HepG2 (cell line): ENCODE measurements around the gene IPO9. TPM values are rescaled to one million over a fixed set of nuclear protein-coding genes. Genes with fewer than 3 reads are reported as not detected.

ENCODE experiments used
- HNRNPH1 ChIP-seq: fragments of 200-400 bp; formaldehyde crosslinking; optimal IDR thresholded peaks from 2 replicates; pipeline ENCODE3; 2017; ENCODE audit warnings: mild to moderate bottlenecking, low read depth, low read length
- LCORL ChIP-seq, 2 experiments: fragments of 450-650 bp in 1 of 2; sonication (generic) in 1 of 2; formaldehyde crosslinking in 1 of 2; IDR thresholded peaks; 2 replicates each; pipeline versions ENCODE4 v1.5.0 to v1.6.1; 2017 to 2020; ENCODE audit warnings: antibody characterized with exemption in 1 of 2, missing genetic modification reagents in 1 of 2
- PLRG1 ChIP-seq: fragments of 450-650 bp; conservative IDR thresholded peaks from 2 replicates; pipeline ENCODE4 v1.6.1; 2016
- RFXAP ChIP-seq: sonication (generic); formaldehyde crosslinking; IDR thresholded peaks from 2 replicates; pipeline ENCODE4 v1.4.0; 2020; ENCODE audit warnings: missing genetic modification reagents, borderline replicate concordance
- ZC3H4 ChIP-seq: sonication (generic); formaldehyde crosslinking; IDR thresholded peaks from 2 replicates; pipeline ENCODE4 v1.4.0; 2020; ENCODE audit warnings: missing genetic modification reagents, borderline replicate concordance
- ZNF136 ChIP-seq: sonication (generic); formaldehyde crosslinking; IDR thresholded peaks from 2 replicates; pipeline ENCODE4 v1.8.1; 2022; ENCODE audit warnings: low read depth, mild to moderate bottlenecking, moderate library complexity, missing genetic modification reagents
- ZNF562 ChIP-seq: sonication (generic); formaldehyde crosslinking; IDR thresholded peaks from 2 replicates; pipeline ENCODE4 v1.8.0; 2022; ENCODE audit warnings: missing genetic modification reagents, borderline replicate concordance
- polyA plus RNA-seq, 8 experiments: library from polyadenylated mRNA; depleted of rRNA in 3 of 8; stranded (reverse) in 7 of 8; unstranded in 1 of 8; fragments of >200 nt; fragmentation: Illumina TruSeq in 4 of 8; extraction: Trizol in 4 of 8; gene quantifications; 2 replicates each; pipeline versions ENCODE4 v1.2.1 to v1.2.3, GENCODE V29; 2011 to 2016; ENCODE audit warnings: low read depth in 4 of 8, missing spikeins in 1 of 8, mixed read lengths in 1 of 8; ENCODE audit not compliant: insufficient read depth in 1 of 8
- total RNA-seq, 5 experiments: library from RNA; depleted of rRNA; stranded (reverse); fragments of >200 nt; fragmentation: Illumina TruSeq; extraction: Trizol; gene quantifications; 2 replicates each; pipeline ENCODE4 v1.2.3, GENCODE V29; 2016; ENCODE audit warnings: low read depth in 1 of 5
- TF ChIP-seq, protein P1 (sequence below): sonication (generic); formaldehyde crosslinking; conservative IDR thresholded peaks from 2 replicates; pipeline ENCODE4 v1.4.0; 2020; ENCODE audit warnings: mild to moderate bottlenecking, missing genetic modification reagents, moderate library complexity
- TF ChIP-seq, protein P2 (sequence below): sonication (generic); formaldehyde crosslinking; IDR thresholded peaks from 2 replicates; pipeline ENCODE4 v1.4.0; 2020; ENCODE audit warnings: missing genetic modification reagents
- TF ChIP-seq, protein P3 (sequence below): sonication (generic); formaldehyde crosslinking; IDR thresholded peaks from 2 replicates; pipeline ENCODE4 v1.5.0; 2020; ENCODE audit warnings: missing genetic modification reagents, mild to moderate bottlenecking, borderline replicate concordance
- TF ChIP-seq, protein P4 (sequence below): sonication (generic); formaldehyde crosslinking; IDR thresholded peaks from 2 replicates; pipeline ENCODE4 v1.5.0; 2020; ENCODE audit warnings: mild to moderate bottlenecking, missing genetic modification reagents, moderate library complexity
- TF ChIP-seq, protein P5 (sequence below): sonication (generic); formaldehyde crosslinking; IDR thresholded peaks from 2 replicates; pipeline ENCODE4 v1.4.0; 2020; ENCODE audit warnings: missing genetic modification reagents
- TF ChIP-seq, protein P6 (sequence below): sonication (generic); formaldehyde crosslinking; IDR thresholded peaks from 2 replicates; pipeline ENCODE4 v1.8.0; 2022; ENCODE audit warnings: low read depth, missing genetic modification reagents

Gene IPO9
- total and polyA plus RNA-seq, 2 of the 13 experiments (the other 11 are each of a cell fraction or from before 2014, with no cell fraction given): 31.0 to 34.8 TPM

DNA sequence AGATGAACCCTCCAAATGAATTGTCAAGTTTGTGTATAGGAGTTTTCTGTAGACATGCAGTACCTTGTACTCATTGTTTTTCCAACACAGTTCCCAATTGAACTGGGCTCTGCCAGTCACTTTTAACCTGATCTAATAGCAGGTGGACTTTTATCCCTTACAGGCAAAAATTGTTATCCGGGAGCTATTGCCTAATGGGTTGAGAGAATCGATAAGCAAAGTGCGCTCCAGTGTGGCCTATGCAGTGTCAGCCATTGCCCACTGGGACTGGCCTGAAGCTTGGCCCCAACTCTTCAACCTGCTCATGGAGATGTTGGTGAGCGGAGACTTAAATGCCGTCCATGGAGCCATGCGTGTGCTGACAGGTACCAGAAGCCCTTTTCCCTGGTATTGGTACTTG is 19.3 kb downstream of the IPO9 start (continued):
- TF ChIP-seq, protein P1, sequence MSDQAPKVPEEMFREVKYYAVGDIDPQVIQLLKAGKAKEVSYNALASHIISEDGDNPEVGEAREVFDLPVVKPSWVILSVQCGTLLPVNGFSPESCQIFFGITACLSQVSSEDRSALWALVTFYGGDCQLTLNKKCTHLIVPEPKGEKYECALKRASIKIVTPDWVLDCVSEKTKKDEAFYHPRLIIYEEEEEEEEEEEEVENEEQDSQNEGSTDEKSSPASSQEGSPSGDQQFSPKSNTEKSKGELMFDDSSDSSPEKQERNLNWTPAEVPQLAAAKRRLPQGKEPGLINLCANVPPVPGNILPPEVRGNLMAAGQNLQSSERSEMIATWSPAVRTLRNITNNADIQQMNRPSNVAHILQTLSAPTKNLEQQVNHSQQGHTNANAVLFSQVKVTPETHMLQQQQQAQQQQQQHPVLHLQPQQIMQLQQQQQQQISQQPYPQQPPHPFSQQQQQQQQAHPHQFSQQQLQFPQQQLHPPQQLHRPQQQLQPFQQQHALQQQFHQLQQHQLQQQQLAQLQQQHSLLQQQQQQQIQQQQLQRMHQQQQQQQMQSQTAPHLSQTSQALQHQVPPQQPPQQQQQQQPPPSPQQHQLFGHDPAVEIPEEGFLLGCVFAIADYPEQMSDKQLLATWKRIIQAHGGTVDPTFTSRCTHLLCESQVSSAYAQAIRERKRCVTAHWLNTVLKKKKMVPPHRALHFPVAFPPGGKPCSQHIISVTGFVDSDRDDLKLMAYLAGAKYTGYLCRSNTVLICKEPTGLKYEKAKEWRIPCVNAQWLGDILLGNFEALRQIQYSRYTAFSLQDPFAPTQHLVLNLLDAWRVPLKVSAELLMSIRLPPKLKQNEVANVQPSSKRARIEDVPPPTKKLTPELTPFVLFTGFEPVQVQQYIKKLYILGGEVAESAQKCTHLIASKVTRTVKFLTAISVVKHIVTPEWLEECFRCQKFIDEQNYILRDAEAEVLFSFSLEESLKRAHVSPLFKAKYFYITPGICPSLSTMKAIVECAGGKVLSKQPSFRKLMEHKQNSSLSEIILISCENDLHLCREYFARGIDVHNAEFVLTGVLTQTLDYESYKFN (CRISPR knock-in tag): peak; percentile 54
- no peak for TF ChIP-seq LCORL (IDR thresholded peaks at IDR 0.05)
- 0 out of 2 replicates have a peak, but pooled peaks have one; percentile 31 for TF ChIP-seq LCORL (CRISPR knock-in tag; IDR thresholded peaks at IDR 0.05)
- TF ChIP-seq HNRNPH1: no peak
- TF ChIP-seq, protein P2, sequence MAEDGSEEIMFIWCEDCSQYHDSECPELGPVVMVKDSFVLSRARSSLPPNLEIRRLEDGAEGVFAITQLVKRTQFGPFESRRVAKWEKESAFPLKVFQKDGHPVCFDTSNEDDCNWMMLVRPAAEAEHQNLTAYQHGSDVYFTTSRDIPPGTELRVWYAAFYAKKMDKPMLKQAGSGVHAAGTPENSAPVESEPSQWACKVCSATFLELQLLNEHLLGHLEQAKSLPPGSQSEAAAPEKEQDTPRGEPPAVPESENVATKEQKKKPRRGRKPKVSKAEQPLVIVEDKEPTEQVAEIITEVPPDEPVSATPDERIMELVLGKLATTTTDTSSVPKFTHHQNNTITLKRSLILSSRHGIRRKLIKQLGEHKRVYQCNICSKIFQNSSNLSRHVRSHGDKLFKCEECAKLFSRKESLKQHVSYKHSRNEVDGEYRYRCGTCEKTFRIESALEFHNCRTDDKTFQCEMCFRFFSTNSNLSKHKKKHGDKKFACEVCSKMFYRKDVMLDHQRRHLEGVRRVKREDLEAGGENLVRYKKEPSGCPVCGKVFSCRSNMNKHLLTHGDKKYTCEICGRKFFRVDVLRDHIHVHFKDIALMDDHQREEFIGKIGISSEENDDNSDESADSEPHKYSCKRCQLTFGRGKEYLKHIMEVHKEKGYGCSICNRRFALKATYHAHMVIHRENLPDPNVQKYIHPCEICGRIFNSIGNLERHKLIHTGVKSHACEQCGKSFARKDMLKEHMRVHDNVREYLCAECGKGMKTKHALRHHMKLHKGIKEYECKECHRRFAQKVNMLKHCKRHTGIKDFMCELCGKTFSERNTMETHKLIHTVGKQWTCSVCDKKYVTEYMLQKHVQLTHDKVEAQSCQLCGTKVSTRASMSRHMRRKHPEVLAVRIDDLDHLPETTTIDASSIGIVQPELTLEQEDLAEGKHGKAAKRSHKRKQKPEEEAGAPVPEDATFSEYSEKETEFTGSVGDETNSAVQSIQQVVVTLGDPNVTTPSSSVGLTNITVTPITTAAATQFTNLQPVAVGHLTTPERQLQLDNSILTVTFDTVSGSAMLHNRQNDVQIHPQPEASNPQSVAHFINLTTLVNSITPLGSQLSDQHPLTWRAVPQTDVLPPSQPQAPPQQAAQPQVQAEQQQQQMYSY (CRISPR knock-in tag): no peak
- TF ChIP-seq ZC3H4 (CRISPR knock-in tag): no peak
- no peak for TF ChIP-seq RFXAP (CRISPR knock-in tag)
- TF ChIP-seq PLRG1: no peak
- TF ChIP-seq, protein P3, sequence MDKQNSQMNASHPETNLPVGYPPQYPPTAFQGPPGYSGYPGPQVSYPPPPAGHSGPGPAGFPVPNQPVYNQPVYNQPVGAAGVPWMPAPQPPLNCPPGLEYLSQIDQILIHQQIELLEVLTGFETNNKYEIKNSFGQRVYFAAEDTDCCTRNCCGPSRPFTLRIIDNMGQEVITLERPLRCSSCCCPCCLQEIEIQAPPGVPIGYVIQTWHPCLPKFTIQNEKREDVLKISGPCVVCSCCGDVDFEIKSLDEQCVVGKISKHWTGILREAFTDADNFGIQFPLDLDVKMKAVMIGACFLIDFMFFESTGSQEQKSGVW: no peak
- TF ChIP-seq, protein P4, sequence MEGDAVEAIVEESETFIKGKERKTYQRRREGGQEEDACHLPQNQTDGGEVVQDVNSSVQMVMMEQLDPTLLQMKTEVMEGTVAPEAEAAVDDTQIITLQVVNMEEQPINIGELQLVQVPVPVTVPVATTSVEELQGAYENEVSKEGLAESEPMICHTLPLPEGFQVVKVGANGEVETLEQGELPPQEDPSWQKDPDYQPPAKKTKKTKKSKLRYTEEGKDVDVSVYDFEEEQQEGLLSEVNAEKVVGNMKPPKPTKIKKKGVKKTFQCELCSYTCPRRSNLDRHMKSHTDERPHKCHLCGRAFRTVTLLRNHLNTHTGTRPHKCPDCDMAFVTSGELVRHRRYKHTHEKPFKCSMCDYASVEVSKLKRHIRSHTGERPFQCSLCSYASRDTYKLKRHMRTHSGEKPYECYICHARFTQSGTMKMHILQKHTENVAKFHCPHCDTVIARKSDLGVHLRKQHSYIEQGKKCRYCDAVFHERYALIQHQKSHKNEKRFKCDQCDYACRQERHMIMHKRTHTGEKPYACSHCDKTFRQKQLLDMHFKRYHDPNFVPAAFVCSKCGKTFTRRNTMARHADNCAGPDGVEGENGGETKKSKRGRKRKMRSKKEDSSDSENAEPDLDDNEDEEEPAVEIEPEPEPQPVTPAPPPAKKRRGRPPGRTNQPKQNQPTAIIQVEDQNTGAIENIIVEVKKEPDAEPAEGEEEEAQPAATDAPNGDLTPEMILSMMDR (CRISPR knock-in tag): no peak
- no peak for TF ChIP-seq ZNF136 (CRISPR knock-in tag)
- TF ChIP-seq, protein P5, sequence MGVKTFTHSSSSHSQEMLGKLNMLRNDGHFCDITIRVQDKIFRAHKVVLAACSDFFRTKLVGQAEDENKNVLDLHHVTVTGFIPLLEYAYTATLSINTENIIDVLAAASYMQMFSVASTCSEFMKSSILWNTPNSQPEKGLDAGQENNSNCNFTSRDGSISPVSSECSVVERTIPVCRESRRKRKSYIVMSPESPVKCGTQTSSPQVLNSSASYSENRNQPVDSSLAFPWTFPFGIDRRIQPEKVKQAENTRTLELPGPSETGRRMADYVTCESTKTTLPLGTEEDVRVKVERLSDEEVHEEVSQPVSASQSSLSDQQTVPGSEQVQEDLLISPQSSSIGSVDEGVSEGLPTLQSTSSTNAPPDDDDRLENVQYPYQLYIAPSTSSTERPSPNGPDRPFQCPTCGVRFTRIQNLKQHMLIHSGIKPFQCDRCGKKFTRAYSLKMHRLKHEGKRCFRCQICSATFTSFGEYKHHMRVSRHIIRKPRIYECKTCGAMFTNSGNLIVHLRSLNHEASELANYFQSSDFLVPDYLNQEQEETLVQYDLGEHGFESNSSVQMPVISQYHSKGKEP (CRISPR knock-in tag): no peak
- TF ChIP-seq, protein P6, sequence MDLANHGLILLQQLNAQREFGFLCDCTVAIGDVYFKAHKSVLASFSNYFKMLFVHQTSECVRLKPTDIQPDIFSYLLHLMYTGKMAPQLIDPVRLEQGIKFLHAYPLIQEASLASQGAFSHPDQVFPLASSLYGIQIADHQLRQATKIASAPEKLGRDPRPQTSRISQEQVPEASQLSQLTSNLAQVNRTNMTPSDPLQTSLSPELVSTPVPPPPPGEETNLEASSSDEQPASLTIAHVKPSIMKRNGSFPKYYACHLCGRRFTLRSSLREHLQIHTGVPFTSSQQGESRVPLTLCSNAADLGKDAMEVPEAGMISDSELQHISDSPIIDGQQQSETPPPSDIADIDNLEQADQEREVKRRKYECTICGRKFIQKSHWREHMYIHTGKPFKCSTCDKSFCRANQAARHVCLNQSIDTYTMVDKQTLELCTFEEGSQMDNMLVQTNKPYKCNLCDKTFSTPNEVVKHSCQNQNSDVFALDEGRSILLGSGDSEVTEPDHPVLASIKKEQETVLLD (CRISPR knock-in tag): no peak
- no peak for TF ChIP-seq ZNF562 (CRISPR knock-in tag)
